GM21367 (cell line): ENCODE data around the gene CEBPA.

Experiments used
- ATAC-seq: cut with Tn5 transposase; IDR thresholded peaks from one replicate; pipeline ENCODE4 v1.9.1; 2021; ENCODE audit not compliant: unreplicated experiment

The CEBPA gene

GRCh38 chr19:33302175-33302973 is at the start of gene CEBPA:
CEBPA (minus strand) TSS chr19:33302534; CDS start chr19:33302414, 120 bp downstream.
- peak; percentile 79 for ATAC-seq

- no peak for ATAC-seq
Measured at GRCh38 chr19:33350538-33351309, 48.4 kb upstream of the CEBPA start.

- no peak for ATAC-seq
Measured at GRCh38 chr19:33349319-33350289, 47.3 kb upstream of the CEBPA start.

- no peak for ATAC-seq
Measured at GRCh38 chr19:33348301-33349010, 46.1 kb upstream of the CEBPA start.

- ATAC-seq = no peak
Measured at GRCh38 chr19:33347300-33347699, 45.0 kb upstream of the CEBPA start.

GRCh38 chr19:33346665-33347064 is 44.3 kb upstream of the CEBPA start:
- ATAC-seq = no peak

- ATAC-seq = no peak
Measured at GRCh38 chr19:33345163-33345562, 42.8 kb upstream of the CEBPA start.

GRCh38 chr19:33344573-33344925 is 42.2 kb upstream of the CEBPA start:
- no peak for ATAC-seq

- no peak for ATAC-seq
Measured at GRCh38 chr19:33343859-33344572, 41.7 kb upstream of the CEBPA start.

- no peak for ATAC-seq
Measured at GRCh38 chr19:33343301-33343700, 41.0 kb upstream of the CEBPA start.

- ATAC-seq = no peak
Measured at GRCh38 chr19:33340991-33341390, 38.7 kb upstream of the CEBPA start.

GRCh38 chr19:33339016-33339984 is 37.0 kb upstream of the CEBPA start:
- ATAC-seq = no peak

GRCh38 chr19:33335446-33335845 is 33.1 kb upstream of the CEBPA start:
- ATAC-seq = no peak

GRCh38 chr19:33334271-33334670 is 31.9 kb upstream of the CEBPA start:
- no peak for ATAC-seq

- ATAC-seq = no peak
Measured at GRCh38 chr19:33333642-33334041, 31.3 kb upstream of the CEBPA start.

- ATAC-seq = no peak
Measured at GRCh38 chr19:33333151-33333550, 30.8 kb upstream of the CEBPA start.

- ATAC-seq = no peak
Measured at GRCh38 chr19:33332248-33332647, 29.9 kb upstream of the CEBPA start.

GRCh38 chr19:33329736-33330135 is 27.4 kb upstream of the CEBPA start:
- ATAC-seq = no peak

- ATAC-seq = no peak
Measured at GRCh38 chr19:33329060-33329459, 26.7 kb upstream of the CEBPA start.
